ENCODE results near the gene PDGFC. TPM values are rescaled to one million over a fixed set of nuclear protein-coding genes. Genes with fewer than 3 reads are reported as not detected.

The PDGFC gene
- total and polyA plus RNA-seq, 2 of the 13 experiments (the other 11 are each of a cell fraction or from before 2014, with no cell fraction given): 4.6 to 9.1 TPM

DNA sequence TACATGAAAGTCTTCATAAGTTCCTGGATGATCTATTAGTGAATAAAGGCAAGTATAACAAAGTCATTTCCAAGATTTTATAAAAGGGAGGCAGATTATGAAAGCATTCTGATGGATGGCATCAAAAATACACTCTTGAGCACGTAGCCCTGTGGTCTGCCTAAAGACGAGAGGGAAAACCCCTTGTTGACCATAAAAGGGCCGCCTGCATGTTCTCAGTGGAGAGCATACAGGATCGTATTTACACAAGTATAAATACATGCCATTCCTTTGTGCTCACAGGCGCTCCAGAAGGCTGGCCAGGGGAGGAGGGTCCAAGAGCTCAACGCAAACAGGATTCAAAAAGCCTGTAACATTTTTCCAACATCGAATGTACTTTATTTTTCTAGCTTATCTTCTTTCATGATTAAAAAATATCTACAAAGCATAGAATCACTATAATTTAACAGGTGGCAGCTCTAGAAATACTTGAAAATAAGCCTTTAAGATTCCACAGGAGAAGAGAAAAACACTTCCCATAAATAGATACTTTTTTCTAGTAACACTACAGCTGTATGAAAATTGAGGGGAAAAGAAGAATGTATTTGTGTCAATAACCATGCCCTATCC is 29.6 kb downstream of the PDGFC start:
- ChIA-PET POLR2A (interaction anchor here (0.9 to 1.8 kb wide), 5 partner anchors 8 to 30 kb away, joined by 3 to 13 read pairs (median 4); no protein-coding TSS in a partner anchor), CTCF (ENCODE audit: low intra/inter-chr PET ratio, low total read pairs) (no interaction called here)
- peak overlapping the region; percentile 91 for H3K27ac ChIP-seq (ENCODE audit: extremely low read length, insufficient read depth, low read length)
- TF ChIP-seq ZNF180 (CRISPR knock-in tag; IDR thresholded peaks at IDR 0.05; ENCODE audit: borderline replicate concordance, low read depth) (no peak), MNT (IDR thresholded peaks at IDR 0.05) (no peak), ZNF740 (CRISPR knock-in tag; IDR thresholded peaks at IDR 0.05) (no peak), ATM (IDR thresholded peaks at IDR 0.05; ENCODE audit: borderline replicate concordance) (no peak), ZNF780A (CRISPR knock-in tag; IDR thresholded peaks at IDR 0.05) (no peak), TFDP1 (CRISPR knock-in tag; IDR thresholded peaks at IDR 0.05; ENCODE audit: borderline replicate concordance) (peak; percentile 70; the same call in 1 of the 2 replicates), ZNF430 (CRISPR knock-in tag; IDR thresholded peaks at IDR 0.05) (no peak), ZSCAN30 (CRISPR knock-in tag; IDR thresholded peaks at IDR 0.05) (no peak), NR2F2 (IDR thresholded peaks at IDR 0.05; ENCODE audit: borderline replicate concordance, low read depth) (no peak), MED1 (CRISPR knock-in tag; IDR thresholded peaks at IDR 0.05) (peak; percentile 77), FOXJ3 (CRISPR knock-in tag; IDR thresholded peaks at IDR 0.05; ENCODE audit: borderline replicate concordance) (peak; percentile 83; the same call in 1 of the 2 replicates), PBX2 (CRISPR knock-in tag; IDR thresholded peaks at IDR 0.05) (no peak)
- TF ChIP-seq, protein P1, sequence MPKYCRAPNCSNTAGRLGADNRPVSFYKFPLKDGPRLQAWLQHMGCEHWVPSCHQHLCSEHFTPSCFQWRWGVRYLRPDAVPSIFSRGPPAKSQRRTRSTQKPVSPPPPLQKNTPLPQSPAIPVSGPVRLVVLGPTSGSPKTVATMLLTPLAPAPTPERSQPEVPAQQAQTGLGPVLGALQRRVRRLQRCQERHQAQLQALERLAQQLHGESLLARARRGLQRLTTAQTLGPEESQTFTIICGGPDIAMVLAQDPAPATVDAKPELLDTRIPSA (CRISPR knock-in tag; IDR thresholded peaks at IDR 0.05; ENCODE audit: borderline replicate concordance): no peak
- TF ChIP-seq, protein P2, sequence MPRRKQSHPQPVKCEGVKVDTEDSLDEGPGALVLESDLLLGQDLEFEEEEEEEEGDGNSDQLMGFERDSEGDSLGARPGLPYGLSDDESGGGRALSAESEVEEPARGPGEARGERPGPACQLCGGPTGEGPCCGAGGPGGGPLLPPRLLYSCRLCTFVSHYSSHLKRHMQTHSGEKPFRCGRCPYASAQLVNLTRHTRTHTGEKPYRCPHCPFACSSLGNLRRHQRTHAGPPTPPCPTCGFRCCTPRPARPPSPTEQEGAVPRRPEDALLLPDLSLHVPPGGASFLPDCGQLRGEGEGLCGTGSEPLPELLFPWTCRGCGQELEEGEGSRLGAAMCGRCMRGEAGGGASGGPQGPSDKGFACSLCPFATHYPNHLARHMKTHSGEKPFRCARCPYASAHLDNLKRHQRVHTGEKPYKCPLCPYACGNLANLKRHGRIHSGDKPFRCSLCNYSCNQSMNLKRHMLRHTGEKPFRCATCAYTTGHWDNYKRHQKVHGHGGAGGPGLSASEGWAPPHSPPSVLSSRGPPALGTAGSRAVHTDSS (CRISPR knock-in tag; conservative IDR thresholded peaks at IDR 0.05): no peak
- TF ChIP-seq, protein P3, sequence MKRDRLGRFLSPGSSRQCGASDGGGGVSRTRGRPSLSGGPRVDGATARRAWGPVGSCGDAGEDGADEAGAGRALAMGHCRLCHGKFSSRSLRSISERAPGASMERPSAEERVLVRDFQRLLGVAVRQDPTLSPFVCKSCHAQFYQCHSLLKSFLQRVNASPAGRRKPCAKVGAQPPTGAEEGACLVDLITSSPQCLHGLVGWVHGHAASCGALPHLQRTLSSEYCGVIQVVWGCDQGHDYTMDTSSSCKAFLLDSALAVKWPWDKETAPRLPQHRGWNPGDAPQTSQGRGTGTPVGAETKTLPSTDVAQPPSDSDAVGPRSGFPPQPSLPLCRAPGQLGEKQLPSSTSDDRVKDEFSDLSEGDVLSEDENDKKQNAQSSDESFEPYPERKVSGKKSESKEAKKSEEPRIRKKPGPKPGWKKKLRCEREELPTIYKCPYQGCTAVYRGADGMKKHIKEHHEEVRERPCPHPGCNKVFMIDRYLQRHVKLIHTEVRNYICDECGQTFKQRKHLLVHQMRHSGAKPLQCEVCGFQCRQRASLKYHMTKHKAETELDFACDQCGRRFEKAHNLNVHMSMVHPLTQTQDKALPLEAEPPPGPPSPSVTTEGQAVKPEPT (CRISPR knock-in tag; IDR thresholded peaks at IDR 0.05; ENCODE audit: low read depth): no peak

More for the DNA sequence above, 29.6 kb downstream of the PDGFC start:
- DNase-seq (ENCODE audit: low spot score) (peak; percentile 98), ATAC-seq (peak; percentile 100), FAIRE-seq (peak; percentile 55)
- Histone ChIP-seq H3K79me2 (ENCODE audit: insufficient read depth, low read length) (peaks cover 6% of the 10 kb centered on the region), H3K4me3 (replicated peaks in 1 of 3; ENCODE audit: insufficient read depth in 1 of 3, low read depth in 2 of 3, low read length in 3 of 3) (peak overlapping the region in 2 of 3 experiments; percentile 57; a peak in 2 of 6 replicates), H2AFZ (ENCODE audit: low read length) (no peak overlapping the region), H3K9ac (ENCODE audit: insufficient read depth, low read depth, low read length) (peak overlapping the region; percentile 69), H3K27me3 (ENCODE audit: control insufficient read depth in 1 of 2, insufficient read depth in 2 of 2, low read length in 2 of 2) (no peaks in the 10 kb centered on the region), H3K4me2 (ENCODE audit: low read depth, low read length) (peak overlapping the region; percentile 77), H4K20me1 (ENCODE audit: insufficient read depth, low read length) (no peaks in the 10 kb centered on the region), H3K36me3 (replicated peaks in 1 of 2; ENCODE audit: control insufficient read depth in 1 of 2, insufficient read depth in 2 of 2, low read length in 2 of 2) (no peaks in the 10 kb centered on the region), H3K4me1 (ENCODE audit: insufficient read depth, low read length) (peaks cover 44% of the 10 kb centered on the region), H3K9me3 (ENCODE audit: low read length) (no peaks in the 10 kb centered on the region)
- in situ Hi-C loops (cut with HindIII; ENCODE audit: extremely low pct_ligation_motif_present, low pct_unique_long_range_greater_than_20kb): no loop called here
- TSS peak; percentile 99 for BruUV-seq (replicated peaks)
- intact Hi-C loops (cut with micrococcal nuclease; ENCODE audit: unreplicated experiment): loop anchor here (1.0 kb wide), 1 partner anchor 11 kb away; no protein-coding TSS in a partner anchor
- 4% methylated on average over 7 of the region's 7 CpGs for WGBS (ENCODE audit: low lambda C conversion rate)

All from HepG2 (cell line).